Neutrophil (primary cell): Measurements from ENCODE around the gene OSCAR.

ENCODE experiments used
- H3K27ac ChIP-seq: fragments of 200-600 bp; sonication (generic); 2 replicates; pipeline ENCODE4 v1.5.1; 2016; ENCODE audit warnings: mild to moderate bottlenecking, moderate library complexity
- H3K27me3 ChIP-seq: fragments of 200-600 bp; sonication (generic); 2 replicates; pipeline ENCODE4 v1.6.0; 2016; ENCODE audit warnings: mild to moderate bottlenecking
- H3K36me3 ChIP-seq: fragments of 200-600 bp; sonication (generic); 2 replicates; pipeline ENCODE4 v1.5.1; 2017
- H3K4me1 ChIP-seq, 2 experiments: fragments of 200-600 bp in 1 of 2; sonication (generic) in 1 of 2; 1 replicate in 1 of 2; 2 replicates in 1 of 2; pipeline versions ENCODE4 v1.5.1 to v1.6.1; 2013 to 2016; ENCODE audit warnings: low read depth in 1 of 2, low read length in 1 of 2, mild to moderate bottlenecking in 1 of 2, moderate library complexity in 1 of 2; ENCODE audit not compliant: control insufficient read depth in 1 of 2, insufficient read depth in 1 of 2
- H3K4me3 ChIP-seq, 2 experiments: fragments of 200-600 bp in 1 of 2; sonication (generic) in 1 of 2; 1 replicate in 1 of 2; 2 replicates in 1 of 2; pipeline ENCODE4 v1.5.1; 2013 to 2016; ENCODE audit warnings: low read depth in 1 of 2, low read length in 1 of 2, mild to moderate bottlenecking in 1 of 2, moderate library complexity in 1 of 2
- H3K9me3 ChIP-seq: fragments of 200-600 bp; sonication (generic); 2 replicates; pipeline ENCODE4 v1.5.1; 2016
- TF ChIP-seq, protein P1 (sequence below): fragments of 200-600 bp; sonication (generic); IDR thresholded peaks from 2 replicates; pipeline ENCODE4 v1.5.1; 2016; ENCODE audit warnings: antibody characterized with exemption

The OSCAR gene

DNA sequence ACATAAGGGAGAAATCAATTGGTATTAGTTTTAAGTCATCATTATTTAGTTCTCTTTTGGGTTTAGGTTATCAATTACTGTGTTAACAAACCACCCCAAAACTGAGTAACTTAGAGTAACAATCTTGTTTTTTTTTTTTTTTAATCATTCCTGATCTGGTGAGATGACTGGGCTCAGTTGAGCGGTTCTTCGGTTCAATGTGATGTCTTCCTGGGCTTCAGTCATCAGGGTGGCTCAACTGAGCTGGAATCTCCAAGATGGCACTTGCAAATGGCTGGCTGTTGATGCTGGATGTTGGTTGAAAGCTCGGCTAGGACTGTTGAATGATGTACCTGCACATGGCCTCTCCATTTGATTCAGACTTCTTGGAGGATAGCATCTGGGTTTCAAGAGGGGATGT is 16.2 kb downstream of the OSCAR start:
- H3K4me1 ChIP-seq, result peaks cover 12 to 16% of the 10 kb centered on the region in 2 experiments
- H3K27ac ChIP-seq, result no peak overlapping the region
- H3K36me3 ChIP-seq, result no peaks in the 10 kb centered on the region
- no peak overlapping the region for H3K4me3 ChIP-seq
- no peaks in the 10 kb centered on the region for H3K9me3 ChIP-seq
- no peaks in the 10 kb centered on the region for H3K27me3 ChIP-seq
- TF ChIP-seq, protein P1, sequence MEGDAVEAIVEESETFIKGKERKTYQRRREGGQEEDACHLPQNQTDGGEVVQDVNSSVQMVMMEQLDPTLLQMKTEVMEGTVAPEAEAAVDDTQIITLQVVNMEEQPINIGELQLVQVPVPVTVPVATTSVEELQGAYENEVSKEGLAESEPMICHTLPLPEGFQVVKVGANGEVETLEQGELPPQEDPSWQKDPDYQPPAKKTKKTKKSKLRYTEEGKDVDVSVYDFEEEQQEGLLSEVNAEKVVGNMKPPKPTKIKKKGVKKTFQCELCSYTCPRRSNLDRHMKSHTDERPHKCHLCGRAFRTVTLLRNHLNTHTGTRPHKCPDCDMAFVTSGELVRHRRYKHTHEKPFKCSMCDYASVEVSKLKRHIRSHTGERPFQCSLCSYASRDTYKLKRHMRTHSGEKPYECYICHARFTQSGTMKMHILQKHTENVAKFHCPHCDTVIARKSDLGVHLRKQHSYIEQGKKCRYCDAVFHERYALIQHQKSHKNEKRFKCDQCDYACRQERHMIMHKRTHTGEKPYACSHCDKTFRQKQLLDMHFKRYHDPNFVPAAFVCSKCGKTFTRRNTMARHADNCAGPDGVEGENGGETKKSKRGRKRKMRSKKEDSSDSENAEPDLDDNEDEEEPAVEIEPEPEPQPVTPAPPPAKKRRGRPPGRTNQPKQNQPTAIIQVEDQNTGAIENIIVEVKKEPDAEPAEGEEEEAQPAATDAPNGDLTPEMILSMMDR, result no peak

DNA sequence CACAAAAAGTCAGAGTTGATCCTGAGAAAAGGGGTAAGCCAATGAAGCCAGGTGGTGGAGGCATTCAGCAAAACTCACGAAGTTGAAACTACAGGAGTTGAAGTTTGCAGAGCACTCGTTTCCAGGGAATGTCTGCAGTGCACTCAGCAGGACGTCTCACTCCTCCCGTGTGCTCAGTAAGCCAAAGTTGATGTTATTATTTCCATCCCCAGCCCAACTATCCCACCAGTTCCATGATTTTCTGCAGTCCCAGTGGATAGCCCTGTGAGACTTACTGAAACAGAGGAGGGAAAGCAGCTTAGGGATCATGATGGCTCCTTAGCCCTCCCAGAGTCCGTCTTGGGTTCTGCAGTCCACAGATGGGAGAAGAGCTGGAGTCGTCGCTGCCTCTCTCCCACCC is 19.6 kb downstream of the OSCAR start, which contains the start of gene TARM1:
TSS of gene TARM1 (minus strand) at position 334 of the 400 bp plus-strand sequence. CDS start at position 309, 25 bp downstream.
- H3K27ac ChIP-seq, result peak within 1 kb of the TSS; percentile 74
- H3K9me3 ChIP-seq, result no peaks in the 10 kb centered on the region
- TF ChIP-seq, protein P1, result no peak
- H3K36me3 ChIP-seq, result no peaks in the 10 kb centered on the region
- H3K4me1 ChIP-seq, result peaks cover 36 to 44% of the 10 kb centered on the region in 2 experiments
- H3K27me3 ChIP-seq, result no peaks in the 10 kb centered on the region
- H3K4me3 ChIP-seq, result peak within 1 kb of the TSS; percentile 5 to 42

DNA sequence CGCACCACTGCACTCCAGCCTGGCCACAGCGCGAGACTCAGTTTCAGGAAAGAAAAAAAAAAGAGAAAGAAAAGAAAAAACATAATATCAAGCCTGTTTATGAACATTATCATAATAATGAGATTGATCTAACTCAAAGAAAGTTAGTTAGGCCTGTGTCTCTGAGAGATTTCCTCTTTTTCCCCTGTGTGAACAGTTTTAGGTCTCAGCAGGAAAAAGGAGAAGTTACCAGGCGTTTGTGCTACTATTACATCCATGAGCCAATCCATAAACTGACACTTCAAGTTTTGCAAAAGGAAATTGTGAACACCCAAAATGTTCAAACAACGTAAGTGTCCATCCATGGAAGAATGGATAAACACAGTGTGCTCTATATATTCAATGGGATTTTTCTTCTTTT is 23.3 kb downstream of the OSCAR start:
- TF ChIP-seq, protein P1, result no peak
- Histone ChIP-seq H3K27ac (peak overlapping the region; percentile 83), H3K9me3 (no peaks in the 10 kb centered on the region), H3K27me3 (no peaks in the 10 kb centered on the region), H3K4me1 (peaks cover 42 to 49% of the 10 kb centered on the region in 2 experiments), H3K36me3 (no peaks in the 10 kb centered on the region), H3K4me3 (peak overlapping the region; percentile 6 to 21)

DNA sequence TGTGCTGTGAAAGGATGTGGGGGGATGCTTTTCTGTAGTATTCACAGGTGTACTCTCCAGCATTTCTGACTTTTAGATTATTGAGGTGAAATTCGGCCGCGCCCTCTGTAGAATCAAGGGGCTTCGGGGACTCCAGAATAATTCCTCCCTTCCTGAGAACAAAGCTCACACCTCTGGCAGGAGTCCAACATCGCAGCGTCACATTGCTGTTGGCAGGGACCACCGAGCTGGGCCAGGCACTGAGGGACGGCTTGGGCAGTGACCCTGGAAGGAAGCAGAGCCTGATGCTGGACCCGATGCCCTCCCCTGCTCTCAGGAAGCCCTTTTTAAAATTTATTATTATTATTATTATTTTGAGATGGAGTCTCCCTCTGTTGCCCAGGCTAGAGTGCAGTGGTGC is 25.8 kb downstream of the OSCAR start:
- Histone ChIP-seq H3K27ac (no peak overlapping the region), H3K36me3 (no peaks in the 10 kb centered on the region), H3K9me3 (no peaks in the 10 kb centered on the region), H3K27me3 (no peaks in the 10 kb centered on the region), H3K4me3 (no peak overlapping the region), H3K4me1 (peaks cover 30 to 33% of the 10 kb centered on the region in 2 experiments)
- TF ChIP-seq, protein P1, result no peak

DNA sequence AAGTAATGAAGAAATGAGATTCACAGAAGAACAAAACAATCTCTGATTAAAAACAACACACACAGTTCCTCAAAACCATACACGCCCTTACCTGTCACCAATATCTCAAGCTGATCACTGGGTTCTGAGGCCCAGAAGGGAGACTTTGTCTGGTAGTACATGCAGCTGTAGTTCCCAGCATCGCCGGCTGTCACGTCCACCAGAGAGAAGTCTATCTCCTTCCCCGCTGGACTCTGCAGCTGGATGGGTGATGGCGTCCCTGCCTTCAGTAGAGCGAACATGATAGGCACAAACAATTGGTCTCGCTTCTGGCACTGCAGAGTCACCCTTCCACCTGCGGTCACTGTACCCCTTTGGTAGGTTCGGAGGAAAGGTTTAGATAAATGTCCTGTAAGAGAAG is 26.8 kb downstream of the OSCAR start:
- Histone ChIP-seq H3K36me3 (peaks cover 7% of the 10 kb centered on the region), H3K4me1 (peaks cover 30 to 32% of the 10 kb centered on the region in 2 experiments), H3K27me3 (no peaks in the 10 kb centered on the region), H3K4me3 (no peak overlapping the region), H3K9me3 (no peaks in the 10 kb centered on the region), H3K27ac (no peak overlapping the region)
- TF ChIP-seq, protein P1, result no peak

DNA sequence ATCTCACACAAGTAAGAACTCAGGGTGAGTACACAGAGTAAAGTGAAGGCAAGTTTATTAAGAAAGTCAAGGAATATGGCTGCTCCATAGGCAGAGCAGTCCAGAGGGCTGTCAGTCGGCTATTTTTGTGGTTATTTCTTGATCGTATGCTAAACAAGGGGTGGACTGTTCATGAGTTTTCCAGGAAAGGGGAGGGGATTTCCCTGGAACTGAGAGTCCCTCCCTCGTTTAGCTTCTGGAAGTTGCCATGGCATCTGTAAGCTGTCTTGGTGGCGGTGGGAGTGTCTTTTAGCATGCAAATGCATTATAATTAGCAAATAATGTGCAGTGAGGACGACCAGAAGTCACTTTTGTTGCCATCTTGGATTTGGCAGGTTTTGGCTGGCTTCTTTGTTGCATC is 31.1 kb downstream of the OSCAR start:
- Histone ChIP-seq H3K4me1 (peaks cover under 1 to 4% of the 10 kb centered on the region in 2 experiments), H3K27me3 (no peaks in the 10 kb centered on the region), H3K27ac (peak overlapping the region; percentile 1), H3K4me3 (no peak overlapping the region), H3K36me3 (peaks cover 11% of the 10 kb centered on the region), H3K9me3 (no peaks in the 10 kb centered on the region)
- TF ChIP-seq, protein P1, result no peak
